Measurements from ENCODE around the gene PAX8. TPM values are rescaled to one million over a fixed set of nuclear protein-coding genes. Genes with fewer than 3 reads are reported as not detected.

Gene PAX8
- total and polyA plus RNA-seq, 2 of the 13 experiments (the other 11 are each of a cell fraction or from before 2014, with no cell fraction given): 1.5 to 8.8 TPM

DNA sequence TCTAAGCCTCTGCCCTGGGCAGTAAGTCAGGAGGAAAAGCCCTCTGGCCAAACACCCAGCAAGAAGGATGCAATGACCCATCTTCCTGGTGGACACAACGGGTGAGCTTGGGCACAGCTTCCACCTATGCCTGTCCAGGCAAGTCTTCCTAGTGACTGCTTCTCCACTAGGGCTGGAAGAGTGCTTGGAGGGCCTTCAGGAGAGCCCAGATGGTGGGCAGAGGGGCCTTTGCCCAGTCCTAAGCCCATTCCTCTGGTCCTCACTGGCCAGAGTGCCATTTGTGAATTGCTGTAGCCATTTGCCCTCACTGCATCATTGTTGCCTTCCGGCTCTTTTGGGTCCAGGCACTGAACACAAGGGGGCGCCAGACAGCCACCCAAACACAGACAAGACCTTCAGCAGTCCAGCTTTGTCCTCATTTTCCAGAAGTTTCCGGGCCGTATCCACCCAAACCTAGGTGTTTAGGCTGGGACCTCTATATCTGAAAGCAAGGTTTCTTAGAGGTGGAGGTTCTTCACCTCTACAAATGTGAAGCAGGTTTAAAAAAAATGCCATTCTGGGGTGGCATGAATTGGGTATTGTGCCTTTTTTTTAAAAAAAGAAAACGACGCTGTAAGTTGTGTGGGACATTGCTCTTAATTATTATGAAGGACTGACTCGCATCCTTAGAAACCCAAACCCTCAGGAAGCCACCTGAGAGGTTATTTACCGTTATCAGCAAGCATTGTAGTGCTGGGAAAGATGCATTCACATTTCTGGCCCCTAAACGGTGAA lies 29.5 kb downstream of the PAX8 start (continued):
- TF ChIP-seq ZKSCAN1 (IDR thresholded peaks at IDR 0.05; ENCODE audit: low read length): no peak
- TF ChIP-seq, protein P1, sequence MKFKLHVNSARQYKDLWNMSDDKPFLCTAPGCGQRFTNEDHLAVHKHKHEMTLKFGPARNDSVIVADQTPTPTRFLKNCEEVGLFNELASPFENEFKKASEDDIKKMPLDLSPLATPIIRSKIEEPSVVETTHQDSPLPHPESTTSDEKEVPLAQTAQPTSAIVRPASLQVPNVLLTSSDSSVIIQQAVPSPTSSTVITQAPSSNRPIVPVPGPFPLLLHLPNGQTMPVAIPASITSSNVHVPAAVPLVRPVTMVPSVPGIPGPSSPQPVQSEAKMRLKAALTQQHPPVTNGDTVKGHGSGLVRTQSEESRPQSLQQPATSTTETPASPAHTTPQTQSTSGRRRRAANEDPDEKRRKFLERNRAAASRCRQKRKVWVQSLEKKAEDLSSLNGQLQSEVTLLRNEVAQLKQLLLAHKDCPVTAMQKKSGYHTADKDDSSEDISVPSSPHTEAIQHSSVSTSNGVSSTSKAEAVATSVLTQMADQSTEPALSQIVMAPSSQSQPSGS (CRISPR knock-in tag; IDR thresholded peaks at IDR 0.05): 0 out of 2 replicates have a peak, but pooled peaks have one; percentile 19
- peak; percentile 54; the same call in 1 of the 2 replicates for TF ChIP-seq RXRB (CRISPR knock-in tag; IDR thresholded peaks at IDR 0.05; ENCODE audit: borderline replicate concordance)
- TF ChIP-seq, protein P2, sequence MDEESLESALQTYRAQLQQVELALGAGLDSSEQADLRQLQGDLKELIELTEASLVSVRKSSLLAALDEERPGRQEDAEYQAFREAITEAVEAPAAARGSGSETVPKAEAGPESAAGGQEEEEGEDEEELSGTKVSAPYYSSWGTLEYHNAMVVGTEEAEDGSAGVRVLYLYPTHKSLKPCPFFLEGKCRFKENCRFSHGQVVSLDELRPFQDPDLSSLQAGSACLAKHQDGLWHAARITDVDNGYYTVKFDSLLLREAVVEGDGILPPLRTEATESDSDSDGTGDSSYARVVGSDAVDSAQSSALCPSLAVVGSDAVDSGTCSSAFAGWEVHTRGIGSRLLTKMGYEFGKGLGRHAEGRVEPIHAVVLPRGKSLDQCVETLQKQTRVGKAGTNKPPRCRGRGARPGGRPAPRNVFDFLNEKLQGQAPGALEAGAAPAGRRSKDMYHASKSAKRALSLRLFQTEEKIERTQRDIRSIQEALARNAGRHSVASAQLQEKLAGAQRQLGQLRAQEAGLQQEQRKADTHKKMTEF (CRISPR knock-in tag; IDR thresholded peaks at IDR 0.05): peak; percentile 59; the same call in 1 of the 2 replicates
- TF ChIP-seq ELF3 (CRISPR knock-in tag; IDR thresholded peaks at IDR 0.05): peak; percentile 68
- peak; percentile 34 for TF ChIP-seq TEAD3 (CRISPR knock-in tag; optimal IDR thresholded peaks at IDR 0.05; ENCODE audit: borderline replicate concordance)
- no peak for TF ChIP-seq ZNF326 (CRISPR knock-in tag; IDR thresholded peaks at IDR 0.05; ENCODE audit: borderline replicate concordance)
- peak; percentile 60; the same call in 1 of the 2 replicates for TF ChIP-seq FOXK1 (CRISPR knock-in tag; IDR thresholded peaks at IDR 0.05; ENCODE audit: borderline replicate concordance, low read depth)
- TF ChIP-seq, protein P3, sequence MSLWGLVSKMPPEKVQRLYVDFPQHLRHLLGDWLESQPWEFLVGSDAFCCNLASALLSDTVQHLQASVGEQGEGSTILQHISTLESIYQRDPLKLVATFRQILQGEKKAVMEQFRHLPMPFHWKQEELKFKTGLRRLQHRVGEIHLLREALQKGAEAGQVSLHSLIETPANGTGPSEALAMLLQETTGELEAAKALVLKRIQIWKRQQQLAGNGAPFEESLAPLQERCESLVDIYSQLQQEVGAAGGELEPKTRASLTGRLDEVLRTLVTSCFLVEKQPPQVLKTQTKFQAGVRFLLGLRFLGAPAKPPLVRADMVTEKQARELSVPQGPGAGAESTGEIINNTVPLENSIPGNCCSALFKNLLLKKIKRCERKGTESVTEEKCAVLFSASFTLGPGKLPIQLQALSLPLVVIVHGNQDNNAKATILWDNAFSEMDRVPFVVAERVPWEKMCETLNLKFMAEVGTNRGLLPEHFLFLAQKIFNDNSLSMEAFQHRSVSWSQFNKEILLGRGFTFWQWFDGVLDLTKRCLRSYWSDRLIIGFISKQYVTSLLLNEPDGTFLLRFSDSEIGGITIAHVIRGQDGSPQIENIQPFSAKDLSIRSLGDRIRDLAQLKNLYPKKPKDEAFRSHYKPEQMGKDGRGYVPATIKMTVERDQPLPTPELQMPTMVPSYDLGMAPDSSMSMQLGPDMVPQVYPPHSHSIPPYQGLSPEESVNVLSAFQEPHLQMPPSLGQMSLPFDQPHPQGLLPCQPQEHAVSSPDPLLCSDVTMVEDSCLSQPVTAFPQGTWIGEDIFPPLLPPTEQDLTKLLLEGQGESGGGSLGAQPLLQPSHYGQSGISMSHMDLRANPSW (CRISPR knock-in tag; IDR thresholded peaks at IDR 0.05; ENCODE audit: borderline replicate concordance): 0 out of 2 replicates have a peak, but pooled peaks have one; percentile 9
